GM19035 (cell line): ENCODE data around the gene CD244.
"Not testable (repeated sequence)": the region's sequence is repeated elsewhere in the genome, so short reads cannot be mapped to it uniquely, and the experiment has no call there.

Source experiments
- ATAC-seq: cut with Tn5 transposase; IDR thresholded peaks from one replicate; pipeline ENCODE4 v1.9.1; 2021; ENCODE audit not compliant: unreplicated experiment

CD244 gene

GRCh38 chr1:160782988-160783765 is 79.5 kb downstream of the CD244 start:
- not testable (repeated sequence) for ATAC-seq

DNA sequence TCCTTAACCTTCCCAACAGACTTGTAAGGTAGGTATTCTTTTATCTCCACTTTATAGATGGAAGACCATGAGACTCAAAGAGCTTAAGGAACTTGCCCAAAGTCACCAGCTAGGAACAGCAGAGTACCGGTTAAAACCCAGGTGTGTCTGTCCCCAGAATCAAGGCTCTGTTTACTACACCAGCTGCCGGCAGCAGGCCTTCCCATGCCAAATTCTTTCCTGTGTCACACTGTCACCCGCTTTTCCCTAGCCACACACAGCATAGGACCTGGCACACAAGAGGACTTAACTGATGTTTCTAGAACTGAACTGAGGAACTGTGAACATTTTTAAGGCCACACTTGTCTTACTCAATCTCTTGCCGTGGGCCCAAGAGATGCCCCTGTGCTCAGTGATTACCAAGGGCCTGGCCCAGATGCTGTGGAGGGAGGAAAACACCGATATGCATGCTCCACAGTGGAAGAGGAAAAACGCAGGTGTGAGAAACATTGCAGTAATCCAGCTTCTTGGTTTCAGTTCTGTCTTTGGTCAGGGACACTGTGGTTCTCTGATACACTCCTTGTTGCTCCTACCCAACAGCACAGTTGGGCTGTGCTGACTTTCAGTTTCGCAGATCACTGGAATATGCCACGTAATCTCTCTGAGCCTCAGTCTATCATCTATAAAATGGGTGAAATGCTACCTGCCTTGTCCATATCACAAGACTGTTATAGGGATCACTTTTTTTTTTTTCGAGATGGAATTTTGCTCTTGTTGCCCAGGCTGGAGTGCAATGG is 80.6 kb downstream of the CD244 start:
- ATAC-seq, result peak; percentile 82

DNA sequence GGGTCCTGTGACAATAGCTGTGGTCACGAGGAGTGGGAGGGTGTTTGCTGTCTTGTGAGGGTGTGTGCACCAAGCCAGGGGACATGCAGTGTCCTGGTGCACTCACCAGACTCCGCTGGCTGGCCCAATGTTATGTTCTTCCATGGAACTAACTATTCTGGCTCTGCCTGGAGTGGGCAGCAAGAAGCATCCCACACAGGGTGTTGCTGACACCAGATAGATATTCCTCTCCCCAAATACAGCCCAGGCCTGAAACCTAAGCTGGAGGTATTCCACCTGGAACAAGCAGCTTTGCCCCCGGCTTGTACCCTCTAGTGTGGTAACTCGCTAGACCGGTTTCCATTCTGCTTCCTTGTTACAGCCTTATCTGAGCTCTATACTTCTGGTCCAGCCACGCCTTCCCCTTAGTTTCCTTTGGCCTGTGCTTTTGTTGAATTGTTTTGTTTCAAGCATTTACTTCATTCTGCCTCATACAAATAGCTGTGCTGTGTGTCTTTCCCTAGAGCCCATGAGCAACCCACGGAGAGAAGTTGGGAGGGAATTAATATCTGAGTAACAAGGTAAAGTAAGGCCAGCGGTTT is 81.4 kb downstream of the CD244 start:
- ATAC-seq, result no peak

- ATAC-seq, result no peak
Observed at GRCh38 chr1:160780398-160780755, 82.3 kb downstream of the CD244 start.
